Measurements from ENCODE around the gene CDC45. TPM values are rescaled to one million over a fixed set of nuclear protein-coding genes. Genes with fewer than 3 reads are reported as not detected.

CDC45 gene
- total and polyA plus RNA-seq, 2 of the 13 experiments (the other 11 are each of a cell fraction or from before 2014, with no cell fraction given): 14.4 to 36.3 TPM

DNA sequence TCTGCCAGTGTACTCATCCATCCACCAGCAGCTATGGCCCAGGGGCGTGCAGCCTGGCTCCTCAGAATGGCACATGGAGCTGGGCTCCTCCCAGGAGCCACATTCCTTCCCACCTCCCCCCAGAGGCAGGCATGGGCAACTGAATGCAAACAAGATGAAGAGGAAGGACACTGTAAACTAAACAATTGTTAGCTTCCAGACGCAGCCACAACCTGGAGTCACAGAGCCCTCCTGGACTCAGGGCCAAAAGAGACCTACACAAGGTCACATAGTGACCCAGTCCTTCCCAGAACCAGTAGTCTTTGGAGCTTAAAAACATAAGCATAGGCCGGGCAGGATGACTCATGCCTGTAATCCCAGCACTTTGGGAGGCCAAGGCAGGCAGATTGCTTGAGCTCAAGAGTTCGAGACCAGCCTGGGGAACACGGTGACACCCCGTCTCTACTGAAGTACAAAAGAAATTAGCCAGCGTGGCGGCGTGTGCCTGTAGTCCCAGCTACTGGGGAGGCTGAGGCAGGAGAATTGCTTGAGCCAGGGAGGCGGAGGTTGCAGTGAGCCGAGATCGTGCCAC, 75.2 kb downstream of the CDC45 start (continued):
- TF ChIP-seq ZNF281 (CRISPR knock-in tag; IDR thresholded peaks at IDR 0.05; ENCODE audit: borderline replicate concordance) (peak; percentile 38; the same call in 1 of the 2 replicates), MYPOP (CRISPR knock-in tag; IDR thresholded peaks at IDR 0.05) (no peak), ADNP (CRISPR knock-in tag; IDR thresholded peaks at IDR 0.05) (peak; percentile 55; the same call in 1 of the 2 replicates), ZNF782 (CRISPR knock-in tag; IDR thresholded peaks at IDR 0.05; ENCODE audit: borderline replicate concordance) (no peak), TFDP1 (CRISPR knock-in tag; IDR thresholded peaks at IDR 0.05; ENCODE audit: borderline replicate concordance) (no peak; the same call in 1 of the 2 replicates), ZNF879 (CRISPR knock-in tag; IDR thresholded peaks at IDR 0.05) (no peak), CTCF (CRISPR knock-in tag; IDR thresholded peaks at IDR 0.05) (peak; percentile 47), ZNF598 (CRISPR knock-in tag; IDR thresholded peaks at IDR 0.05; ENCODE audit: borderline replicate concordance) (0 out of 2 replicates have a peak, but pooled peaks have one; percentile 37), ZNF282 (IDR thresholded peaks at IDR 0.05; ENCODE audit: partially characterized antibody) (no peak), NCOA2 (CRISPR knock-in tag; IDR thresholded peaks at IDR 0.05) (peak; percentile 20; the same call in 1 of the 2 replicates), DZIP1 (CRISPR knock-in tag; IDR thresholded peaks at IDR 0.05) (no peak), SOX6 (IDR thresholded peaks at IDR 0.05) (no peak), SOX6 (CRISPR knock-in tag; IDR thresholded peaks at IDR 0.05) (peak; percentile 71), U2AF2 (IDR thresholded peaks at IDR 0.05; ENCODE audit: low read depth, low read length) (no peak), BATF2 (CRISPR knock-in tag; IDR thresholded peaks at IDR 0.05) (no peak), SIN3A (IDR thresholded peaks at IDR 0.05; ENCODE audit: borderline replicate concordance, low read depth, low read length) (no peak), PRPF4 (IDR thresholded peaks at IDR 0.05; ENCODE audit: low read depth, low read length, poor library complexity, severe bottlenecking) (no peak), BRD4 (CRISPR knock-in tag; IDR thresholded peaks at IDR 0.05) (no peak), HNRNPL (IDR thresholded peaks at IDR 0.05; ENCODE audit: low read depth, low read length) (no peak), ZFX (CRISPR knock-in tag; IDR thresholded peaks at IDR 0.05; ENCODE audit: low read depth) (no peak)

Measured in HepG2 (cell line).